ENCODE data around the gene CD300LF. TPM values are rescaled to one million over a fixed set of nuclear protein-coding genes. Genes with fewer than 3 reads are reported as not detected.

The CD300LF gene
- polyA plus RNA-seq, 1 donor (not counting 4 experiments of a cell fraction or from before 2014, with no cell fraction given) = not detected

- no peak overlapping the region for H3K4me2 ChIP-seq (ENCODE audit: control insufficient read depth, extremely low read depth, insufficient read depth, low read depth, low read length)
- DNase-seq (ENCODE audit: low read depth, low spot score) (peak; percentile 26), FAIRE-seq (no peak)
- H3K36me3 ChIP-seq (ENCODE audit: control insufficient read depth in 2 of 2, extremely low read depth in 1 of 2, insufficient read depth in 2 of 2, low read length in 2 of 2) = no peaks in the 10 kb centered on the region
- no peak overlapping the region for H2AFZ ChIP-seq (ENCODE audit: control insufficient read depth, low read length)
- H3K9me3 ChIP-seq (ENCODE audit: control insufficient read depth, low read depth, low read length) = no peaks in the 10 kb centered on the region
- no peak overlapping the region for H3K4me3 ChIP-seq (ENCODE audit: control insufficient read depth in 2 of 3, extremely low read depth in 1 of 3, insufficient read depth in 2 of 3, low read depth in 1 of 3, low read length in 3 of 3)
- peaks cover 2% of the 10 kb centered on the region for H4K20me1 ChIP-seq (ENCODE audit: control insufficient read depth, extremely low read depth, insufficient read depth, low read length)
- H3K9ac ChIP-seq (ENCODE audit: control insufficient read depth, extremely low read depth, insufficient read depth, low read length) = no peak overlapping the region
- H3K4me1 ChIP-seq (ENCODE audit: control insufficient read depth, extremely low read depth, insufficient read depth, low read length) = no peaks in the 10 kb centered on the region
- dilution Hi-C loops (cut with MboI; ENCODE audit: extremely low pct_ligation_motif_present, low sequenced_read_pairs) = no loop called here
- no peaks in the 10 kb centered on the region for H3K79me2 ChIP-seq (ENCODE audit: control insufficient read depth, insufficient read depth, low read length)
- TF ChIP-seq, protein P1, sequence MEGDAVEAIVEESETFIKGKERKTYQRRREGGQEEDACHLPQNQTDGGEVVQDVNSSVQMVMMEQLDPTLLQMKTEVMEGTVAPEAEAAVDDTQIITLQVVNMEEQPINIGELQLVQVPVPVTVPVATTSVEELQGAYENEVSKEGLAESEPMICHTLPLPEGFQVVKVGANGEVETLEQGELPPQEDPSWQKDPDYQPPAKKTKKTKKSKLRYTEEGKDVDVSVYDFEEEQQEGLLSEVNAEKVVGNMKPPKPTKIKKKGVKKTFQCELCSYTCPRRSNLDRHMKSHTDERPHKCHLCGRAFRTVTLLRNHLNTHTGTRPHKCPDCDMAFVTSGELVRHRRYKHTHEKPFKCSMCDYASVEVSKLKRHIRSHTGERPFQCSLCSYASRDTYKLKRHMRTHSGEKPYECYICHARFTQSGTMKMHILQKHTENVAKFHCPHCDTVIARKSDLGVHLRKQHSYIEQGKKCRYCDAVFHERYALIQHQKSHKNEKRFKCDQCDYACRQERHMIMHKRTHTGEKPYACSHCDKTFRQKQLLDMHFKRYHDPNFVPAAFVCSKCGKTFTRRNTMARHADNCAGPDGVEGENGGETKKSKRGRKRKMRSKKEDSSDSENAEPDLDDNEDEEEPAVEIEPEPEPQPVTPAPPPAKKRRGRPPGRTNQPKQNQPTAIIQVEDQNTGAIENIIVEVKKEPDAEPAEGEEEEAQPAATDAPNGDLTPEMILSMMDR (optimal IDR thresholded peaks at IDR 0.05 in 1 of 3, IDR thresholded peaks at IDR 0.05 in 1 of 3, conservative IDR thresholded peaks at IDR 0.05 in 1 of 3; ENCODE audit: extremely low read depth in 1 of 3, insufficient read depth in 2 of 3, low read length in 3 of 3) = no peak
- no peak for TF ChIP-seq EZH2 (IDR thresholded peaks at IDR 0.05; ENCODE audit: low read length)
- no peaks in the 10 kb centered on the region for H3K9me1 ChIP-seq (ENCODE audit: control insufficient read depth, extremely low read depth, insufficient read depth, low read length)
- H3K27ac ChIP-seq (ENCODE audit: control insufficient read depth, insufficient read depth, low read length) = no peak overlapping the region
- H3K27me3 ChIP-seq (ENCODE audit: control insufficient read depth, extremely low read depth, insufficient read depth, low read length) = peaks cover 2% of the 10 kb centered on the region
Observed at GRCh38 chr17:74671031-74671771, 41.5 kb downstream of the CD300LF start.

- no peak overlapping the region for H3K4me2 ChIP-seq (ENCODE audit: control insufficient read depth, extremely low read depth, insufficient read depth, low read depth, low read length)
- no peak overlapping the region for H2AFZ ChIP-seq (ENCODE audit: control insufficient read depth, low read length)
- no peak for FAIRE-seq
- no peak overlapping the region for H3K4me3 ChIP-seq (ENCODE audit: control insufficient read depth in 2 of 3, extremely low read depth in 1 of 3, insufficient read depth in 2 of 3, low read depth in 1 of 3, low read length in 3 of 3)
- dilution Hi-C loops (cut with MboI; ENCODE audit: extremely low pct_ligation_motif_present, low sequenced_read_pairs) = no loop called here
- no peaks in the 10 kb centered on the region for H3K36me3 ChIP-seq (ENCODE audit: control insufficient read depth in 2 of 2, extremely low read depth in 1 of 2, insufficient read depth in 2 of 2, low read length in 2 of 2)
- H3K9me1 ChIP-seq (ENCODE audit: control insufficient read depth, extremely low read depth, insufficient read depth, low read length) = no peaks in the 10 kb centered on the region
- no peak overlapping the region for H3K9ac ChIP-seq (ENCODE audit: control insufficient read depth, extremely low read depth, insufficient read depth, low read length)
- H3K79me2 ChIP-seq (ENCODE audit: control insufficient read depth, insufficient read depth, low read length) = no peaks in the 10 kb centered on the region
- TF ChIP-seq EZH2 (IDR thresholded peaks at IDR 0.05; ENCODE audit: low read length) = no peak
- TF ChIP-seq, protein P1 (optimal IDR thresholded peaks at IDR 0.05 in 1 of 3, IDR thresholded peaks at IDR 0.05 in 1 of 3, conservative IDR thresholded peaks at IDR 0.05 in 1 of 3; ENCODE audit: extremely low read depth in 1 of 3, insufficient read depth in 2 of 3, low read length in 3 of 3) = no peak
- H3K9me3 ChIP-seq (ENCODE audit: control insufficient read depth, low read depth, low read length) = no peaks in the 10 kb centered on the region
- no peak overlapping the region for H3K27ac ChIP-seq (ENCODE audit: control insufficient read depth, insufficient read depth, low read length)
- peaks cover 2% of the 10 kb centered on the region for H4K20me1 ChIP-seq (ENCODE audit: control insufficient read depth, extremely low read depth, insufficient read depth, low read length)
- no peaks in the 10 kb centered on the region for H3K4me1 ChIP-seq (ENCODE audit: control insufficient read depth, extremely low read depth, insufficient read depth, low read length)
- no peak for DNase-seq (ENCODE audit: low read depth, low spot score)
- H3K27me3 ChIP-seq (ENCODE audit: control insufficient read depth, extremely low read depth, insufficient read depth, low read length) = peaks cover 2% of the 10 kb centered on the region
Observed at GRCh38 chr17:74670329-74670728, 42.4 kb downstream of the CD300LF start.

Measured in keratinocyte (primary cell).